ENCODE data around the gene ELOVL6.

ELOVL6 gene

DNA sequence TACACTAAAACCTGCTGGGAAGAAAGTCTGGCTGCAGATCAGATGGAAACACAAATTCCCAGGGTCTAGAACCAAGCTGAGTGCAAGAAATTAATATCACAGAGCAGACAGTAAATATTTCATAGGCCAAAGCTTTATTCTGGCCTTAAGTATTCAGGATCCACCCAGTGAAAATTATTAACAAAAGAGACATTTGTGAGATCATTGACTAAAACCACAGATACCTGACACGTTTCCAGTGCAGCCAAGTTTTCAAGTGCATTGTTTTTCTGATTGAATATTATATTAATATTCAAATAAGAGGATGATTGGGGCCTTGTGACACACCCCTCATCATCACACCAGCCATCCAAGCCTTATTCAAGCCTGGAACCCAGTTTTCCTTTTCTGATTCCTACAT is 10.3 kb downstream of the ELOVL6 start:
- no peak overlapping the region for H3K4me3 ChIP-seq (ENCODE audit: control insufficient read depth, low read depth, low read length)
- TF ChIP-seq, protein P1, sequence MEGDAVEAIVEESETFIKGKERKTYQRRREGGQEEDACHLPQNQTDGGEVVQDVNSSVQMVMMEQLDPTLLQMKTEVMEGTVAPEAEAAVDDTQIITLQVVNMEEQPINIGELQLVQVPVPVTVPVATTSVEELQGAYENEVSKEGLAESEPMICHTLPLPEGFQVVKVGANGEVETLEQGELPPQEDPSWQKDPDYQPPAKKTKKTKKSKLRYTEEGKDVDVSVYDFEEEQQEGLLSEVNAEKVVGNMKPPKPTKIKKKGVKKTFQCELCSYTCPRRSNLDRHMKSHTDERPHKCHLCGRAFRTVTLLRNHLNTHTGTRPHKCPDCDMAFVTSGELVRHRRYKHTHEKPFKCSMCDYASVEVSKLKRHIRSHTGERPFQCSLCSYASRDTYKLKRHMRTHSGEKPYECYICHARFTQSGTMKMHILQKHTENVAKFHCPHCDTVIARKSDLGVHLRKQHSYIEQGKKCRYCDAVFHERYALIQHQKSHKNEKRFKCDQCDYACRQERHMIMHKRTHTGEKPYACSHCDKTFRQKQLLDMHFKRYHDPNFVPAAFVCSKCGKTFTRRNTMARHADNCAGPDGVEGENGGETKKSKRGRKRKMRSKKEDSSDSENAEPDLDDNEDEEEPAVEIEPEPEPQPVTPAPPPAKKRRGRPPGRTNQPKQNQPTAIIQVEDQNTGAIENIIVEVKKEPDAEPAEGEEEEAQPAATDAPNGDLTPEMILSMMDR (conservative IDR thresholded peaks at IDR 0.05; ENCODE audit: control insufficient read depth, insufficient read depth, low read depth, low read length) = no peak
- no peak for DNase-seq (ENCODE audit: low read depth)

DNA sequence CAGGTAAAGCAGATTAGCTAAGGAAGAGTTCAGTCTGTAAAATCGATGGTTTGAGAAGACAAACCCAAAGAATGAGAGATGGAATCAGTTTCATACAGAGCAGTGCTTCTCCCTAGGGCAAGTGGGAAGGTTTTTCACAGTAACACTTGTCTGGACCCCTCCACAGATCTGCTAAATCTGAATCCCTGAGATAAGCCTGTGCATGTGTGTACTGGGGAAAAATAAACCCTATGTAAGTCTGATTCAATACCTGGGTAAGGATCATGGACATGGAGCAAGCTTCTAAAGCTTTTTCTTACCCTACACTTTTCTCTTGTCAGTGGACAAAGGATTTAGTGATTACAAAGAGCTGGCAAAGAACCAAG is 13.6 kb downstream of the ELOVL6 start:
- no peak overlapping the region for H3K4me3 ChIP-seq (ENCODE audit: control insufficient read depth, low read depth, low read length)
- DNase-seq (ENCODE audit: low read depth) = no peak
- TF ChIP-seq, protein P1 (conservative IDR thresholded peaks at IDR 0.05; ENCODE audit: control insufficient read depth, insufficient read depth, low read depth, low read length) = no peak

DNA sequence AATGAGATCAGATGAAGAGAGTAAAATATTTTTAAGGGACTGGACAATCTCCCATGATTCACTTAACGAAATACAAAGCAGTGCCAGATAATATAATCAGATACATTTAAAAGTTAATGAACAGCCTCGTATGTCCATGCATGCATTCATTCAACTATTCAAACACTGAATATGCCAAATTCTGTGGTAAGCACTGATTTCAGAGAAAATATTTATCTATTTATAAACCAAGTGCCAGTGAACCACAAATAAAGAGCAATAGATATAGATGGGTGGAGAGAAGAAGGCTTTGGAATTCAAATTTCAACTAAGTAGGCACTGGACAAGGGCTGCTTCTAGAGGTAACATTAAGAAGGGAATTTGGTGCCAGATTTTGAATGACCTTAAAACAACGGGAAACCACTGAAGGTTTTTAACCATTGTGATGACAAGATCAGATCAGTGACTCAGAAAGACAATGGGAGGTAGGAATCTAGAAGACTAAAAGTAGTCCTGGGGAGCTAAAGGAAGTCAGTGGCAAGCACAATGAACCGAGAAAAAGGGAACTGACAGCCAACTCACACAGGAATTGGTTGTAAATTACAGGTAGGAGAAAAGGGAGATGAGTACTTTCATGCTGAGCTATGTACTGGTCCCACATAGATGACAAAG is 14.2 kb downstream of the ELOVL6 start:
- TF ChIP-seq, protein P1 (conservative IDR thresholded peaks at IDR 0.05; ENCODE audit: control insufficient read depth, insufficient read depth, low read depth, low read length) = no peak
- H3K4me3 ChIP-seq (ENCODE audit: control insufficient read depth, low read depth, low read length) = no peak overlapping the region
- peak; percentile 47 for DNase-seq (ENCODE audit: low read depth)

DNA sequence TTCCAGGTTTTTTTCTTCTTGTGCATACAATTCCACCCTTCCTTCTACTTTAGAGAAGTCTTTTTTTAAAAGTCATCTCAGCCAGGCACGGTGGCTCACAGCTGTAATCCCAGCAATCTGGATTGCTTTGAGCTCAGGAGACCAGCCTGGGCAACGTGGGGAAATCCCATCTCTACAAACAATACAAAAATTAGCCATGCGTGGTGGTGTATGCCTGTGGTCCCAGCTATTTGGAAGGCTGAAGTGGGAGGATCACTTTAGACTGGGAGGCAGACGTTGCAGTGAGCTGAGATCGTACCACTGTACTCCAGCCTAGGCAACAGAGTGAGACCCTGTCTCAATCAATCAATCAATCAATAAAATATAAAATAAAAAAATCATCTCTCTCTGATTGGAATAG is 14.8 kb downstream of the ELOVL6 start:
- no peak for DNase-seq (ENCODE audit: low read depth)
- no peak overlapping the region for H3K4me3 ChIP-seq (ENCODE audit: control insufficient read depth, low read depth, low read length)
- TF ChIP-seq, protein P1 (conservative IDR thresholded peaks at IDR 0.05; ENCODE audit: control insufficient read depth, insufficient read depth, low read depth, low read length) = no peak

DNA sequence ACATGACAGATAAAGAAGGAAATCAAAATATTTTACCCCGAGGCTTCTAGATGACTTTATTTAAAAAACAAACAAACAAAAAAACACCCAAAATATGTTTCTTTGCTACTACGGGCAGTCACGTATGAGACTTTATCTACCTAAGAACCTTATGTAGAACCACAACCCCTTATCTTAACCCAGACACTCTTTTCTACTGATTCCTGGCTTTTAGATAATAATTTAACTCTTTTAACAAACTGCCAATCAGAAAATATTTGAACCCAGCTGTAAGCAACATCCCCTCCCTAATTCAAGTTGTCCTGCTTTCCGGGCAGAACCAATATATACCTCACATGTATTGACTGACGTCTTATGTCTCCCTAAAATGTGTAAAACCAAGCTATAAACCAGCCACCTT is 15.4 kb downstream of the ELOVL6 start:
- TF ChIP-seq, protein P1 (conservative IDR thresholded peaks at IDR 0.05; ENCODE audit: control insufficient read depth, insufficient read depth, low read depth, low read length) = no peak
- no peak overlapping the region for H3K4me3 ChIP-seq (ENCODE audit: control insufficient read depth, low read depth, low read length)
- DNase-seq (ENCODE audit: low read depth) = no peak

DNA sequence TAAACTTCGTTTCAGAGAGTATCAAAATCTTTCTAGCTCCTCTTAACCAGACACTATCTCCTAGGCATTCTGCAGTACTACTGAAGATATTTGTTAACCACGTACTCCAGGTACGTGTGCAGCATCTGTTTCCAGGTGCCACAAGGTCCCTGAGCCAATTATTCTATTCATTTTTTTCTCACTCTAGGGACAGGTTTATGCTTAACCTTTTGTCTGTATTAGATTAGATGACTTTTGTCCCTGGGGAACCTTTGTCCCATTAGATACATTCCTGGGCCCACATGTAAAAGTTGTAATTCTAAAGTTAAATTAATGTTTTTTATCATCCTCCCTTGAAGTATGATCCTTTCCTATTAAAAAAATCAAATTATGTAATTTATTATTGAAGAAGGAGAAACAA is 16.5 kb downstream of the ELOVL6 start:
- no peak for DNase-seq (ENCODE audit: low read depth)
- H3K4me3 ChIP-seq (ENCODE audit: control insufficient read depth, low read depth, low read length) = no peak overlapping the region
- TF ChIP-seq, protein P1 (conservative IDR thresholded peaks at IDR 0.05; ENCODE audit: control insufficient read depth, insufficient read depth, low read depth, low read length) = no peak

DNA sequence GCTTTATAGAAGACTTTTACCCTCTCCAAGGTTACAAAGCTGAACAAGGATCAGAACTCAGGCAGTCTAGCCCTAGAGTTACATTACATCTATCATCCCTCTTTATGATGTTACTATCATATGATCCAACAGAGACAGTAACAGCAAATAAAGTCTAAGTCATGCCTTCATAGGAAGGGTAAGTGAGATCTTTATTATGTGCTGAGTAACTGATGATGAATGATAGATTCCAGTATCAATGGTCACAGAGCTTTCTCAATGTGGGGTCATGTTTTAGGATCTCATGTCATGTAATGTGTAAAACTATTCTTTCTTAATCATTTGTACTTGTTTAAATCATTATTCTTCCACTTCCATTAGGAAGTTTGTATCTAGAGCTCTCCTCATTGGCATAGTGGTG is 22.8 kb downstream of the ELOVL6 start:
- TF ChIP-seq, protein P1 (conservative IDR thresholded peaks at IDR 0.05; ENCODE audit: control insufficient read depth, insufficient read depth, low read depth, low read length) = no peak
- DNase-seq (ENCODE audit: low read depth) = peak; percentile 59
- H3K4me3 ChIP-seq (ENCODE audit: control insufficient read depth, low read depth, low read length) = no peak overlapping the region

Data from fibroblast of mammary gland (primary cell).